GM23338 (cell line): ENCODE measurements around the gene EGFL7. TPM values are rescaled to one million over a fixed set of nuclear protein-coding genes. Genes with fewer than 3 reads are reported as not detected.

Experiments used
- ATAC-seq: fragments of 200-7000 bp; cut with Tn5 transposase; 3 replicates; pipeline ENCODE4 v1.9.1; 2020
- DNase-seq: peaks from one replicate; pipeline ENCODE4 v3.0.0-alpha.2; 2015; ENCODE audit warnings: low spot score
- H2AFZ ChIP-seq: fragments of 200-600 bp; sonication (generic); 2 replicates; pipeline ENCODE4 v1.8.0; 2016; ENCODE audit warnings: antibody characterized with exemption, mild to moderate bottlenecking, moderate library complexity
- H3F3A ChIP-seq: fragments of 200-600 bp; sonication (generic); replicated peaks from 2 replicates; pipeline ENCODE4 v1.8.0; 2017; ENCODE audit warnings: antibody characterized with exemption, mixed run types, low read depth
- H3K27ac ChIP-seq: fragments of 200-600 bp; sonication (generic); 2 replicates; pipeline ENCODE4 v1.6.1; 2016; ENCODE audit warnings: low read depth
- H3K27me3 ChIP-seq: fragments of 200-600 bp; sonication (generic); 2 replicates; pipeline ENCODE4 v1.8.0; 2016; ENCODE audit warnings: mild to moderate bottlenecking, mixed run types, moderate library complexity; ENCODE audit not compliant: insufficient read depth
- H3K36me3 ChIP-seq: fragments of 200-600 bp; sonication (generic); 2 replicates; pipeline ENCODE4 v1.8.0; 2016; ENCODE audit warnings: mild to moderate bottlenecking; ENCODE audit not compliant: insufficient read depth
- H3K4me1 ChIP-seq: fragments of 200-600 bp; sonication (generic); 2 replicates; pipeline ENCODE4 v1.8.0; 2016; ENCODE audit warnings: mild to moderate bottlenecking, moderate library complexity; ENCODE audit not compliant: insufficient read depth
- H3K4me2 ChIP-seq: fragments of 200-600 bp; sonication (generic); 2 replicates; pipeline ENCODE4 v1.7.1; 2017; ENCODE audit warnings: mixed run types
- H3K4me3 ChIP-seq: fragments of 200-600 bp; sonication (generic); 2 replicates; pipeline ENCODE4 v1.6.1; 2016; ENCODE audit warnings: mixed run types
- H3K79me2 ChIP-seq: fragments of 200-600 bp; sonication (generic); replicated peaks from 2 replicates; pipeline ENCODE4 v1.8.0; 2017; ENCODE audit warnings: mild to moderate bottlenecking; ENCODE audit not compliant: insufficient read depth
- H3K9me2 ChIP-seq: fragments of 200-600 bp; sonication (generic); 2 replicates; pipeline ENCODE4 v1.8.0; 2017; ENCODE audit not compliant: insufficient read depth
- H4K20me1 ChIP-seq: fragments of 200-600 bp; sonication (generic); replicated peaks from 2 replicates; pipeline ENCODE4 v1.8.0; 2017; ENCODE audit warnings: mild to moderate bottlenecking; ENCODE audit not compliant: insufficient read depth
- H3K27ac Mint-ChIP-seq: 2 replicates; pipeline ENCODE4 v1.8.0; 2020; ENCODE audit warnings: inconsistent platforms, mild to moderate bottlenecking, moderate library complexity, mixed read lengths
- H3K27me3 Mint-ChIP-seq: 3 replicates; pipeline ENCODE4 v1.8.0; 2022; ENCODE audit warnings: low read depth, mild to moderate bottlenecking, moderate library complexity, mixed read lengths, inconsistent platforms; ENCODE audit not compliant: insufficient read depth, poor library complexity
- H3K36me3 Mint-ChIP-seq: 3 replicates; pipeline ENCODE4 v1.8.0; 2021; ENCODE audit warnings: low read depth, mild to moderate bottlenecking, inconsistent platforms, moderate library complexity, mixed read lengths
- H3K4me1 Mint-ChIP-seq: 3 replicates; pipeline ENCODE4 v1.8.0; 2020; ENCODE audit warnings: mild to moderate bottlenecking, inconsistent platforms, mixed read lengths
- H3K4me3 Mint-ChIP-seq: 3 replicates; pipeline ENCODE4 v1.8.0; 2021; ENCODE audit warnings: moderate library complexity, mild to moderate bottlenecking, inconsistent platforms, mixed read lengths
- H3K9me3 Mint-ChIP-seq: 3 replicates; pipeline ENCODE4 v1.8.0; 2020; ENCODE audit warnings: moderate library complexity, mild to moderate bottlenecking, inconsistent platforms, mixed read lengths
- CREB1 ChIP-seq: fragments of 250-450 bp; sonication (Bioruptor Pico); IDR thresholded peaks from 2 replicates; pipeline ENCODE4 v1.5.0; 2020; ENCODE audit warnings: low read depth, mild to moderate bottlenecking, moderate library complexity
- EZH2 ChIP-seq: fragments of 200-600 bp; sonication (generic); IDR thresholded peaks from one replicate; pipeline ENCODE4 v1.8.0; 2017; ENCODE audit warnings: antibody characterized with exemption, mild to moderate bottlenecking, low read depth; ENCODE audit not compliant: unreplicated experiment
- EZH2phosphoT487 ChIP-seq: fragments of 200-600 bp; sonication (generic); IDR thresholded peaks from one replicate; pipeline ENCODE4 v1.8.1; 2018; ENCODE audit warnings: antibody characterized with exemption; ENCODE audit not compliant: unreplicated experiment
- JUNB ChIP-seq: IDR thresholded peaks from one replicate; pipeline ENCODE4 v1.6.1; 2016; ENCODE audit warnings: antibody characterized with exemption; ENCODE audit not compliant: unreplicated experiment
- NANOG ChIP-seq: IDR thresholded peaks from 2 replicates; pipeline ENCODE4 v1.6.1; 2016; ENCODE audit warnings: antibody characterized with exemption, borderline replicate concordance
- POLR2AphosphoS5 ChIP-seq: IDR thresholded peaks from 2 replicates; pipeline ENCODE4 v1.6.1; 2016; ENCODE audit warnings: antibody characterized with exemption, low read depth
- STAT1 ChIP-seq: IDR thresholded peaks from one replicate; pipeline ENCODE4 v1.6.1; 2016; ENCODE audit warnings: antibody characterized with exemption; ENCODE audit not compliant: unreplicated experiment
- ZNF114 ChIP-seq: fragments of 250-450 bp; sonication (Bioruptor Pico); IDR thresholded peaks from 2 replicates; pipeline ENCODE4 v1.5.0; 2020; ENCODE audit warnings: mild to moderate bottlenecking, moderate library complexity
- ZNF331 ChIP-seq: fragments of 250-450 bp; sonication (Bioruptor Pico); IDR thresholded peaks from 2 replicates; pipeline ENCODE4 v1.5.0; 2020; ENCODE audit warnings: low read depth, mild to moderate bottlenecking, moderate library complexity
- polyA plus RNA-seq: library from polyadenylated mRNA; unstranded; fragments of >200 nt; fragmentation: Nextera tagmentation; extraction: Ambion mirVana; gene quantifications from 2 replicates; pipeline ENCODE4 v1.2.1, GENCODE V29; 2016
- total RNA-seq: library from RNA; depleted of rRNA; stranded (reverse); fragments of >200 nt; shearing (Covaris generic); gene quantifications from 2 replicates; pipeline ENCODE4 v1.2.3, GENCODE V29; 2014
- TF ChIP-seq, protein P1 (sequence below): IDR thresholded peaks from 2 replicates; pipeline ENCODE4 v1.6.1; 2016; ENCODE audit warnings: antibody characterized with exemption
- TF ChIP-seq, protein P2 (sequence below): IDR thresholded peaks from one replicate; pipeline ENCODE4 v1.6.1; 2018; ENCODE audit warnings: antibody characterized with exemption; ENCODE audit not compliant: unreplicated experiment
- TF ChIP-seq, protein P3 (sequence below), 2 experiments: fragments of 200-600 bp in 1 of 2; sonication (generic) in 1 of 2; conservative IDR thresholded peaks; 2 replicates each; pipeline versions ENCODE4 v1.5.1 to v1.6.1; 2016 to 2017; ENCODE audit warnings: antibody characterized with exemption in 2 of 2, low read depth in 2 of 2, mild to moderate bottlenecking in 2 of 2, moderate library complexity in 1 of 2
- TF ChIP-seq, protein P4 (sequence below): fragments of 250-450 bp; sonication (Bioruptor Pico); IDR thresholded peaks from 2 replicates; pipeline ENCODE4 v1.5.0; 2020; ENCODE audit warnings: mild to moderate bottlenecking, moderate library complexity

Gene EGFL7
- total and polyA plus RNA-seq, 2 experiments from 2014 or later, result 44.4 to 60.8 TPM

DNA sequence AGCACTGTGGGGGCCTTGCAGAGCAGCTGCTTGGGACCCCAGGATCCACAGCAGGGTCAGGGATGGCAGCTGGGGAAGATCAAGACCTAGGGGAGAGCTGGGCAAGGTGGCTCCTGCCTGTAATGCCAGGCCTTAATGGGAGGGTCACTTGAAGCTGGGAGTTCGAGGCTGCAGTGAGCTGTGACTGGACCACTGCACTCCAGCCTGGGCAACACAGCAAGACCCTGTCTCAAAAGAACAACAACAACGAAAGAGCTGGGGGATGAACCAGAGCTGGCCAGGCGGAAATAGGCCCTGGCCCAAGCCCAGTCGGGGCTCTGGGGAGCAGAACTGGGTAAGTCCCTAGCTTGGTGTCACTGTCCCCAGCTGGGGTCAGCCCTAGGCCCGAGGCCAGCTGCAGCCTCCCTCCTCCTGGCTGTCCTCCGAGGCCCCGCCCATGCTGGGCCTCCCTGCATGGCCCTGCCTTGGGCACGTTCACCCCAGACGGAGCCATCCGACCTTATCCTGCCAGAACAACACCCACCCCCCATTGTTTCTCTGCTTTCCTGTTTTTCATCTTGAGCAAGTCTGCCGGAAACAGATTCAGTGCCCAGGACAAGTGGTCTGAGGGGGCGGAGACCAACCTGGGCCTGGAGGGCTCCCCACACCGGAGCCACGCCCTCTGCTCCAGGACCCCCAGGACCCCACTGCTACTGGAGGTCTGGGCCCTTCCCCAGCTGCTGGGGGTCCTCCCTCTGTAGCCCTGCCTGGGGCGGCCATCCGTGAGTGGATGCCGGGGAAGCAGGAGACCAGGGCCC lies 51.6 kb downstream of the EGFL7 start:
- ATAC-seq (no peak), DNase-seq (no peak)
- Histone ChIP-seq H2AFZ (no peak overlapping the region), H3K4me3 (no peak overlapping the region), H3K79me2 (peaks cover 10% of the 10 kb centered on the region; the same call in 1 of the 2 replicates), H3F3A (0 out of 2 replicates have a peak, but pooled peaks cover 7% of the 10 kb centered on the region), H3K4me2 (no peak overlapping the region; the same call in 1 of the 2 replicates), H3K9me2 (no peaks in the 10 kb centered on the region), H3K27ac (no peak overlapping the region), H4K20me1 (peaks cover 11% of the 10 kb centered on the region), H3K4me1 (peaks cover 4% of the 10 kb centered on the region; the same call in 1 of the 2 replicates), H3K27me3 (peaks cover 13% of the 10 kb centered on the region), H3K36me3 (no peaks in the 10 kb centered on the region)
- Mint-ChIP-seq H3K4me3 (no peak overlapping the region), H3K27me3 (peaks cover 24% of the 10 kb centered on the region), H3K4me1 (peaks cover 5% of the 10 kb centered on the region), H3K9me3 (no peaks in the 10 kb centered on the region), H3K36me3 (peaks cover 3% of the 10 kb centered on the region; the same call in 1 of the 3 replicates), H3K27ac (no peak overlapping the region)
- TF ChIP-seq ZNF114 (no peak), EZH2 (no peak), NANOG (no peak), STAT1 (no peak), CREB1 (CRISPR knock-in tag) (no peak), POLR2AphosphoS5 (no peak), EZH2phosphoT487 (no peak), JUNB (no peak), ZNF331 (CRISPR knock-in tag) (no peak)
- TF ChIP-seq, protein P1, sequence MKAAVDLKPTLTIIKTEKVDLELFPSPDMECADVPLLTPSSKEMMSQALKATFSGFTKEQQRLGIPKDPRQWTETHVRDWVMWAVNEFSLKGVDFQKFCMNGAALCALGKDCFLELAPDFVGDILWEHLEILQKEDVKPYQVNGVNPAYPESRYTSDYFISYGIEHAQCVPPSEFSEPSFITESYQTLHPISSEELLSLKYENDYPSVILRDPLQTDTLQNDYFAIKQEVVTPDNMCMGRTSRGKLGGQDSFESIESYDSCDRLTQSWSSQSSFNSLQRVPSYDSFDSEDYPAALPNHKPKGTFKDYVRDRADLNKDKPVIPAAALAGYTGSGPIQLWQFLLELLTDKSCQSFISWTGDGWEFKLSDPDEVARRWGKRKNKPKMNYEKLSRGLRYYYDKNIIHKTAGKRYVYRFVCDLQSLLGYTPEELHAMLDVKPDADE, result no peak
- TF ChIP-seq, protein P2, sequence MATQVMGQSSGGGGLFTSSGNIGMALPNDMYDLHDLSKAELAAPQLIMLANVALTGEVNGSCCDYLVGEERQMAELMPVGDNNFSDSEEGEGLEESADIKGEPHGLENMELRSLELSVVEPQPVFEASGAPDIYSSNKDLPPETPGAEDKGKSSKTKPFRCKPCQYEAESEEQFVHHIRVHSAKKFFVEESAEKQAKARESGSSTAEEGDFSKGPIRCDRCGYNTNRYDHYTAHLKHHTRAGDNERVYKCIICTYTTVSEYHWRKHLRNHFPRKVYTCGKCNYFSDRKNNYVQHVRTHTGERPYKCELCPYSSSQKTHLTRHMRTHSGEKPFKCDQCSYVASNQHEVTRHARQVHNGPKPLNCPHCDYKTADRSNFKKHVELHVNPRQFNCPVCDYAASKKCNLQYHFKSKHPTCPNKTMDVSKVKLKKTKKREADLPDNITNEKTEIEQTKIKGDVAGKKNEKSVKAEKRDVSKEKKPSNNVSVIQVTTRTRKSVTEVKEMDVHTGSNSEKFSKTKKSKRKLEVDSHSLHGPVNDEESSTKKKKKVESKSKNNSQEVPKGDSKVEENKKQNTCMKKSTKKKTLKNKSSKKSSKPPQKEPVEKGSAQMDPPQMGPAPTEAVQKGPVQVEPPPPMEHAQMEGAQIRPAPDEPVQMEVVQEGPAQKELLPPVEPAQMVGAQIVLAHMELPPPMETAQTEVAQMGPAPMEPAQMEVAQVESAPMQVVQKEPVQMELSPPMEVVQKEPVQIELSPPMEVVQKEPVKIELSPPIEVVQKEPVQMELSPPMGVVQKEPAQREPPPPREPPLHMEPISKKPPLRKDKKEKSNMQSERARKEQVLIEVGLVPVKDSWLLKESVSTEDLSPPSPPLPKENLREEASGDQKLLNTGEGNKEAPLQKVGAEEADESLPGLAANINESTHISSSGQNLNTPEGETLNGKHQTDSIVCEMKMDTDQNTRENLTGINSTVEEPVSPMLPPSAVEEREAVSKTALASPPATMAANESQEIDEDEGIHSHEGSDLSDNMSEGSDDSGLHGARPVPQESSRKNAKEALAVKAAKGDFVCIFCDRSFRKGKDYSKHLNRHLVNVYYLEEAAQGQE, result no peak
- TF ChIP-seq, protein P3, sequence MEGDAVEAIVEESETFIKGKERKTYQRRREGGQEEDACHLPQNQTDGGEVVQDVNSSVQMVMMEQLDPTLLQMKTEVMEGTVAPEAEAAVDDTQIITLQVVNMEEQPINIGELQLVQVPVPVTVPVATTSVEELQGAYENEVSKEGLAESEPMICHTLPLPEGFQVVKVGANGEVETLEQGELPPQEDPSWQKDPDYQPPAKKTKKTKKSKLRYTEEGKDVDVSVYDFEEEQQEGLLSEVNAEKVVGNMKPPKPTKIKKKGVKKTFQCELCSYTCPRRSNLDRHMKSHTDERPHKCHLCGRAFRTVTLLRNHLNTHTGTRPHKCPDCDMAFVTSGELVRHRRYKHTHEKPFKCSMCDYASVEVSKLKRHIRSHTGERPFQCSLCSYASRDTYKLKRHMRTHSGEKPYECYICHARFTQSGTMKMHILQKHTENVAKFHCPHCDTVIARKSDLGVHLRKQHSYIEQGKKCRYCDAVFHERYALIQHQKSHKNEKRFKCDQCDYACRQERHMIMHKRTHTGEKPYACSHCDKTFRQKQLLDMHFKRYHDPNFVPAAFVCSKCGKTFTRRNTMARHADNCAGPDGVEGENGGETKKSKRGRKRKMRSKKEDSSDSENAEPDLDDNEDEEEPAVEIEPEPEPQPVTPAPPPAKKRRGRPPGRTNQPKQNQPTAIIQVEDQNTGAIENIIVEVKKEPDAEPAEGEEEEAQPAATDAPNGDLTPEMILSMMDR (conservative IDR thresholded peaks at IDR 0.05; ENCODE audit: low read depth in 2 of 2), result no peak
- TF ChIP-seq, protein P4, sequence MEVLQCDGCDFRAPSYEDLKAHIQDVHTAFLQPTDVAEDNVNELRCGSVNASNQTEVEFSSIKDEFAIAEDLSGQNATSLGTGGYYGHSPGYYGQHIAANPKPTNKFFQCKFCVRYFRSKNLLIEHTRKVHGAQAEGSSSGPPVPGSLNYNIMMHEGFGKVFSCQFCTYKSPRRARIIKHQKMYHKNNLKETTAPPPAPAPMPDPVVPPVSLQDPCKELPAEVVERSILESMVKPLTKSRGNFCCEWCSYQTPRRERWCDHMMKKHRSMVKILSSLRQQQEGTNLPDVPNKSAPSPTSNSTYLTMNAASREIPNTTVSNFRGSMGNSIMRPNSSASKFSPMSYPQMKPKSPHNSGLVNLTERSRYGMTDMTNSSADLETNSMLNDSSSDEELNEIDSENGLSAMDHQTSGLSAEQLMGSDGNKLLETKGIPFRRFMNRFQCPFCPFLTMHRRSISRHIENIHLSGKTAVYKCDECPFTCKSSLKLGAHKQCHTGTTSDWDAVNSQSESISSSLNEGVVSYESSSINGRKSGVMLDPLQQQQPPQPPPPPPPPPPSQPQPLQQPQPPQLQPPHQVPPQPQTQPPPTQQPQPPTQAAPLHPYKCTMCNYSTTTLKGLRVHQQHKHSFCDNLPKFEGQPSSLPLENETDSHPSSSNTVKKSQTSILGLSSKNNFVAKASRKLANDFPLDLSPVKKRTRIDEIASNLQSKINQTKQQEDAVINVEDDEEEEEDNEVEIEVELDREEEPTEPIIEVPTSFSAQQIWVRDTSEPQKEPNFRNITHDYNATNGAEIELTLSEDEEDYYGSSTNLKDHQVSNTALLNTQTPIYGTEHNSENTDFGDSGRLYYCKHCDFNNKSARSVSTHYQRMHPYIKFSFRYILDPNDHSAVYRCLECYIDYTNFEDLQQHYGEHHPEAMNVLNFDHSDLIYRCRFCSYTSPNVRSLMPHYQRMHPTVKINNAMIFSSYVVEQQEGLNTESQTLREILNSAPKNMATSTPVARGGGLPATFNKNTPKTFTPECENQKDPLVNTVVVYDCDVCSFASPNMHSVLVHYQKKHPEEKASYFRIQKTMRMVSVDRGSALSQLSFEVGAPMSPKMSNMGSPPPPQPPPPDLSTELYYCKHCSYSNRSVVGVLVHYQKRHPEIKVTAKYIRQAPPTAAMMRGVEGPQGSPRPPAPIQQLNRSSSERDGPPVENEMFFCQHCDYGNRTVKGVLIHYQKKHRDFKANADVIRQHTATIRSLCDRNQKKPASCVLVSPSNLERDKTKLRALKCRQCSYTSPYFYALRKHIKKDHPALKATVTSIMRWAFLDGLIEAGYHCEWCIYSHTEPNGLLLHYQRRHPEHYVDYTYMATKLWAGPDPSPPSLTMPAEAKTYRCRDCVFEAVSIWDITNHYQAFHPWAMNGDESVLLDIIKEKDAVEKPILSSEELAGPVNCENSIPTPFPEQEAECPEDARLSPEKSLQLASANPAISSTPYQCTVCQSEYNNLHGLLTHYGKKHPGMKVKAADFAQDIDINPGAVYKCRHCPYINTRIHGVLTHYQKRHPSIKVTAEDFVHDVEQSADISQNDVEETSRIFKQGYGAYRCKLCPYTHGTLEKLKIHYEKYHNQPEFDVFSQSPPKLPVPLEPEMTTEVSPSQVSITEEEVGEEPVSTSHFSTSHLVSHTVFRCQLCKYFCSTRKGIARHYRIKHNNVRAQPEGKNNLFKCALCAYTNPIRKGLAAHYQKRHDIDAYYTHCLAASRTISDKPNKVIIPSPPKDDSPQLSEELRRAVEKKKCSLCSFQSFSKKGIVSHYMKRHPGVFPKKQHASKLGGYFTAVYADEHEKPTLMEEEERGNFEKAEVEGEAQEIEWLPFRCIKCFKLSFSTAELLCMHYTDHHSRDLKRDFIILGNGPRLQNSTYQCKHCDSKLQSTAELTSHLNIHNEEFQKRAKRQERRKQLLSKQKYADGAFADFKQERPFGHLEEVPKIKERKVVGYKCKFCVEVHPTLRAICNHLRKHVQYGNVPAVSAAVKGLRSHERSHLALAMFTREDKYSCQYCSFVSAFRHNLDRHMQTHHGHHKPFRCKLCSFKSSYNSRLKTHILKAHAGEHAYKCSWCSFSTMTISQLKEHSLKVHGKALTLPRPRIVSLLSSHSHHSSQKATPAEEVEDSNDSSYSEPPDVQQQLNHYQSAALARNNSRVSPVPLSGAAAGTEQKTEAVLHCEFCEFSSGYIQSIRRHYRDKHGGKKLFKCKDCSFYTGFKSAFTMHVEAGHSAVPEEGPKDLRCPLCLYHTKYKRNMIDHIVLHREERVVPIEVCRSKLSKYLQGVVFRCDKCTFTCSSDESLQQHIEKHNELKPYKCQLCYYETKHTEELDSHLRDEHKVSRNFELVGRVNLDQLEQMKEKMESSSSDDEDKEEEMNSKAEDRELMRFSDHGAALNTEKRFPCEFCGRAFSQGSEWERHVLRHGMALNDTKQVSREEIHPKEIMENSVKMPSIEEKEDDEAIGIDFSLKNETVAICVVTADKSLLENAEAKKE, result no peak
